HG03060 (cell line): ENCODE data around the gene DDX52.

Experiments
- ATAC-seq: cut with Tn5 transposase; IDR thresholded peaks from one replicate; pipeline ENCODE4 v1.9.1; 2021; ENCODE audit warnings: low read depth, moderate number of reproducible peaks; ENCODE audit not compliant: unreplicated experiment

Gene DDX52

GRCh38 chr17:37592291-37592690, 51.0 kb downstream of the DDX52 start:
- no peak for ATAC-seq

- no peak for ATAC-seq
These were observed 58.2 kb downstream of the DDX52 start for GRCh38 chr17:37585066-37585465.

GRCh38 chr17:37576281-37576680, 67.0 kb downstream of the DDX52 start:
- no peak for ATAC-seq

- ATAC-seq: no peak
These were observed 68.8 kb downstream of the DDX52 start for GRCh38 chr17:37574427-37574826.

GRCh38 chr17:37571674-37572073, 71.6 kb downstream of the DDX52 start:
- no peak for ATAC-seq

GRCh38 chr17:37570527-37571093, 72.6 kb downstream of the DDX52 start:
- ATAC-seq: no peak

- no peak for ATAC-seq
These were observed 74.7 kb downstream of the DDX52 start for GRCh38 chr17:37568350-37569053.

- ATAC-seq: no peak
These were observed 75.7 kb downstream of the DDX52 start for GRCh38 chr17:37567538-37567937.

GRCh38 chr17:37567137-37567536, 76.1 kb downstream of the DDX52 start:
- ATAC-seq: no peak

GRCh38 chr17:37564252-37564651, 79.0 kb downstream of the DDX52 start:
- ATAC-seq: no peak

GRCh38 chr17:37562016-37562745, 81.1 kb downstream of the DDX52 start:
- ATAC-seq: no peak
